HUDEP-2 (cell line): ENCODE results near the gene SPEF1.
"Not testable (repeated sequence)": the region's sequence is repeated elsewhere in the genome, so short reads cannot be mapped to it uniquely, and the experiment has no call there.

Experiments
- DNase-seq, 76 experiments: peaks; one replicate each; lab custom pipeline; 2025; ENCODE audit not compliant: unreplicated experiment in 76 of 76; lab: John Stamatoyannopoulos, UW

Gene SPEF1

GRCh38 chr20:3789201-3789600, 8.0 kb upstream of the SPEF1 start:
- DNase-seq: not testable (repeated sequence)

- peak in 12 of 76 experiments; percentile 7 to 39 (median 17) for DNase-seq
These were observed 7.5 kb upstream of the SPEF1 start for GRCh38 chr20:3788685-3789155.

GRCh38 chr20:3787324-3788014, 6.2 kb upstream of the SPEF1 start:
- no peak for DNase-seq

GRCh38 chr20:3786665-3787323, 5.5 kb upstream of the SPEF1 start, which contains the start of gene CENPB:
TSS of gene CENPB (minus strand) at chr20:3786740. CDS start at chr20:3786483, 257 bp downstream.
- DNase-seq: peak in 69 of 76 experiments; percentile 19 to 92 (median 77)

GRCh38 chr20:3786126-3786484, 4.9 kb upstream of the SPEF1 start:
- DNase-seq: peak in 24 of 76 experiments; percentile 4 to 44 (median 22)

- no peak for DNase-seq
These were observed 4.2 kb upstream of the SPEF1 start for GRCh38 chr20:3785240-3786125.

- DNase-seq: no peak
These were observed 3.6 kb upstream of the SPEF1 start for GRCh38 chr20:3784863-3785239.

- no peak for DNase-seq
These were observed 3.1 kb upstream of the SPEF1 start for GRCh38 chr20:3784216-3784853.

DNA sequence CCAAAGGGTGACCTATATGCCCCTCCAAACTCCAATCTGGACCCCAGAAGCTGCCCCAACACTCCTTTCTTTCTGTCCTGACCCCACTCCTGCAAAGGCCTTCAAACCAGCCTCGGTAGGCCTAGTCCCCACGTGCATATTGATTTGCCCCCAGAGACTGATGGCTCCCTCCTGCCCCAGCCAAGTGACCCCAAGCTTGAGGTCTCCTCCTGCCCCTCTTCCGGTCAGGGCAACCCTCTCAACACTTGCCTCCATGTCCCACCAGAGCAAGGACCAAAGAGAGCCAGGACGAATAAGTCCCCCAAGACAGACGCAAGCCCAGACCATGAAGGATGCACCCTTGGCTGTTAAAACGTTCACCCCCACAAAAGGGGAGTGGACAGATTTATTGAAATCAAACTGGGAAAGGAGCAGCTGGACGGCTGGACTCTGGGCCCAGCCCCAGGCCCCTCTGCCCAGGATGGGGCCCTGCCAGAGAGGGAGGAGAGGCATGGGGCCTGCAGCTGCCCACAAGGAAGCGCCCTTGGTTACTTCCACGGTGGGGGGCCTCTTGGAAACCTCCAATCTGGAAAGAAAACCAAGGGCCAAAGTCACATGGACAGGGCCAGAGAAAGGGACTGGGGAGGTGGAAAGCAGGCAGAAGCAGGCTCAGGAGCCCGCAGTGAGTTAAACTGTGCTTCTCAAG, 2.4 kb upstream of the SPEF1 start:
- DNase-seq: no peak

DNA sequence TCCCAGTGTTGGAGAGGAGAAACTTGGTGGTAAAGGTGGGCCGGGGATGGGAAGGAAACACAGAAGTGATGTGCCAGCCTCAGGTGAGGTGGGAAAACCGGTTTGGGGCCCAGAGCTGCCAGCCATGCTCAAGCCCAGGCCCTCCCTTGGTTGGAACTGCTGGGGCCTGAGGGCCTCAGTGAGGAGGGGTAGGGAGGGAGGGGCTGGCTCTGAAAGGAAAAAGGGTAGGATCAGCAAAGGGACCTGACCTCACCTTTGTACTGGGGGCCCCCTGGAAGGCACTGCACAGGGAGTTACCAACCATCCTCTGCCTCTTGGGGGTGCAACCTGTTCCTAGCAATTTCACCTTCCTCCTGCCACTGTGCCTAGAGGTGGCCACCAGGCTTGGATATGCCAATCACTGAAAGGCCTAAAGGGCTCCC, 1.8 kb upstream of the SPEF1 start:
- DNase-seq: no peak

GRCh38 chr20:3782597-3782996, 1.3 kb upstream of the SPEF1 start:
- DNase-seq: no peak

- DNase-seq: no peak
These were observed 2.3 kb downstream of the SPEF1 start for GRCh38 chr20:3778976-3779375.

GRCh38 chr20:3777716-3778629, 3.3 kb downstream of the SPEF1 start:
- peak in 5 of 76 experiments; percentile 10 to 47 (median 17) for DNase-seq

- DNase-seq: no peak
These were observed 3.9 kb downstream of the SPEF1 start for GRCh38 chr20:3777381-3777715.

GRCh38 chr20:3775457-3776108, 5.7 kb downstream of the SPEF1 start:
- no peak for DNase-seq

DNA sequence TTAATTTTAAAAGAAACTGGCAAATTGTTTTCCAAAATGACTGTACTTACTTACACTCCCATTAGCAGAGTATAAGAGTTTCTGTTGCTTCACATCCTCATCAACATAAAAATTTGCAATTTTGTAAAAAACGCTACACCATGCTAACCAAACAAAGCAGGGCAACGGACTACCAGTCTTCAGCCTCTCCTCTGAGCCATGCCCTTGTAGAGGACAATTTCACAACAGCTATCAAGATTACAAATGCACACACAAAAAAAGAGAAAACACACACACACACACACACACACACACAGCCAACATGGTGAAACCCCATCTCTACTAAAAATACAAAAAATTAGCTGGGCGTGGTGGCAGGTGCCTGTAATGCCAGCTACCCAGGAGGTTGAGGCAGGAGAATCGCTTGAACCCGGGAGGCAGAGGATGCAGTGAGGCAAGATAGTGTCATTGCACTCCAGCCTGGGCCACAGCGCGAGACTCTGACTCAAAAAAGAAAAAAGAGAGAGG, 9.6 kb downstream of the SPEF1 start:
- DNase-seq: no peak

- DNase-seq: peak in 66 of 76 experiments; percentile 8 to 75 (median 50)
These were observed 12.7 kb downstream of the SPEF1 start for GRCh38 chr20:3768342-3769130.
